GM23248 (cell line): ENCODE results near the gene GRM7. TPM values are rescaled to one million over a fixed set of nuclear protein-coding genes. Genes with fewer than 3 reads are reported as not detected.

Experiments
- DNase-seq: peaks from one replicate; pipeline ENCODE4 v3.0.0-alpha.2; 2015
- H2AFZ ChIP-seq: fragments of 200-600 bp; sonication (generic); 2 replicates; pipeline ENCODE4 v1.6.1; 2016; ENCODE audit warnings: antibody characterized with exemption
- H3F3A ChIP-seq: fragments of 200-600 bp; sonication (generic); 2 replicates; pipeline ENCODE4 v1.6.1; 2016; ENCODE audit warnings: mild to moderate bottlenecking, antibody characterized with exemption, mixed run types; ENCODE audit not compliant: insufficient read depth
- H3K27ac ChIP-seq: fragments of 200-600 bp; sonication (generic); 2 replicates; pipeline ENCODE4 v1.5.1; 2016; ENCODE audit warnings: mild to moderate bottlenecking
- H3K27me3 ChIP-seq: fragments of 200-600 bp; sonication (generic); replicated peaks from 2 replicates; pipeline ENCODE4 v1.6.1; 2016; ENCODE audit warnings: mild to moderate bottlenecking; ENCODE audit not compliant: insufficient read depth
- H3K36me3 ChIP-seq: fragments of 200-600 bp; sonication (generic); 2 replicates; pipeline ENCODE4 v1.6.1; 2016; ENCODE audit warnings: low read depth, mild to moderate bottlenecking
- H3K4me1 ChIP-seq: fragments of 200-600 bp; sonication (generic); 2 replicates; pipeline ENCODE4 v1.6.1; 2016; ENCODE audit warnings: mild to moderate bottlenecking; ENCODE audit not compliant: insufficient read depth
- H3K4me2 ChIP-seq: fragments of 200-600 bp; sonication (generic); one replicate; pipeline ENCODE4 v1.6.1; 2016; ENCODE audit warnings: mild to moderate bottlenecking; ENCODE audit not compliant: unreplicated experiment
- H3K4me3 ChIP-seq: fragments of 200-600 bp; sonication (generic); 2 replicates; pipeline ENCODE4 v1.5.1; 2016; ENCODE audit warnings: mild to moderate bottlenecking
- H3K79me2 ChIP-seq: fragments of 200-600 bp; sonication (generic); 2 replicates; pipeline ENCODE4 v1.6.1; 2016; ENCODE audit warnings: mild to moderate bottlenecking; ENCODE audit not compliant: insufficient read depth
- H3K9ac ChIP-seq: fragments of 200-600 bp; sonication (generic); 2 replicates; pipeline ENCODE4 v1.6.1; 2016; ENCODE audit warnings: mild to moderate bottlenecking
- H3K9me2 ChIP-seq: fragments of 200-600 bp; sonication (generic); 2 replicates; pipeline ENCODE4 v1.6.1; 2016; ENCODE audit warnings: mixed run types, mild to moderate bottlenecking, moderate library complexity; ENCODE audit not compliant: insufficient read depth
- H3K9me3 ChIP-seq: fragments of 200-600 bp; sonication (generic); one replicate; pipeline ENCODE4 v1.6.1; 2017; ENCODE audit warnings: low read depth
- H4K20me1 ChIP-seq: fragments of 200-600 bp; sonication (generic); 2 replicates; pipeline ENCODE4 v1.6.0; 2016; ENCODE audit not compliant: insufficient read depth
- EZH2 ChIP-seq: fragments of 200-600 bp; sonication (generic); IDR thresholded peaks from 2 replicates; pipeline ENCODE4 v1.6.1; 2018; ENCODE audit warnings: antibody characterized with exemption, mild to moderate bottlenecking; ENCODE audit not compliant: insufficient read depth, poor library complexity, severe bottlenecking
- EZH2phosphoT487 ChIP-seq: fragments of 200-600 bp; sonication (generic); IDR thresholded peaks from 2 replicates; pipeline ENCODE4 v1.6.1; 2018; ENCODE audit warnings: antibody characterized with exemption, moderate library complexity, mild to moderate bottlenecking, low read depth; ENCODE audit not compliant: insufficient read depth
- WGBS, 2 experiments: methylation state at CpG; one replicate each; pipeline ENCODE4 v1.1.6; 2015 to 2017; ENCODE audit warnings: low lambda C conversion rate in 2 of 2, low coverage in 1 of 2; ENCODE audit errors: missing lambda C conversion rate in 2 of 2; 5-methylcytosine and 5-hydroxymethylcytosine counted together
- in situ Hi-C: fragments of 300-500 bp; cut with MboI; formaldehyde crosslinking; loops from 2 replicates; pipeline ENCODE4 v1.15.0; 2020
- polyA plus RNA-seq: library from polyadenylated mRNA; unstranded; fragments of >200 nt; fragmentation: Nextera tagmentation; extraction: Ambion mirVana; gene quantifications from 2 replicates; pipeline ENCODE4 v1.2.1, GENCODE V29; 2016
- total RNA-seq: library from RNA; depleted of rRNA; stranded (reverse); fragments of >200 nt; shearing (Covaris generic); gene quantifications from 2 replicates; pipeline ENCODE4 v1.2.3, GENCODE V29; 2014

GRM7 gene
- total and polyA plus RNA-seq, 2 experiments from 2014 or later, result not detected

GRCh38 chr3:7709376-7710082, 848.6 kb downstream of the GRM7 start:
- H3K79me2 ChIP-seq, result no peaks in the 10 kb centered on the region
- H3K9me2 ChIP-seq, result no peaks in the 10 kb centered on the region
- no peak for DNase-seq
- H3K4me1 ChIP-seq, result no peaks in the 10 kb centered on the region
- WGBS, 2 experiments, result 53 to 59% methylated on average over 5 of the region's 5 CpGs
- H3F3A ChIP-seq, result no peaks in the 10 kb centered on the region
- in situ Hi-C loops, result no loop called here
- H3K4me3 ChIP-seq, result no peak overlapping the region
- no peak overlapping the region for H3K9ac ChIP-seq
- H3K27me3 ChIP-seq, result no peaks in the 10 kb centered on the region
- H2AFZ ChIP-seq, result no peak overlapping the region
- H4K20me1 ChIP-seq, result no peaks in the 10 kb centered on the region
- no peak for TF ChIP-seq EZH2
- no peak for TF ChIP-seq EZH2phosphoT487
- H3K36me3 ChIP-seq, result no peaks in the 10 kb centered on the region
- no peaks in the 10 kb centered on the region for H3K9me3 ChIP-seq
- no peak overlapping the region for H3K27ac ChIP-seq
- no peak overlapping the region for H3K4me2 ChIP-seq

- Histone ChIP-seq H3K79me2 (no peaks in the 10 kb centered on the region), H3K27me3 (no peaks in the 10 kb centered on the region), H3K36me3 (no peaks in the 10 kb centered on the region), H3F3A (no peaks in the 10 kb centered on the region), H3K9ac (no peak overlapping the region), H2AFZ (no peak overlapping the region), H3K9me2 (no peaks in the 10 kb centered on the region), H3K4me2 (no peak overlapping the region), H3K27ac (no peak overlapping the region), H4K20me1 (no peaks in the 10 kb centered on the region), H3K9me3 (no peaks in the 10 kb centered on the region), H3K4me3 (no peak overlapping the region), H3K4me1 (no peaks in the 10 kb centered on the region)
- TF ChIP-seq EZH2 (no peak), EZH2phosphoT487 (no peak)
- DNase-seq, result no peak
- in situ Hi-C loops, result no loop called here
- 62 to 72% methylated on average over 3 of the region's 3 CpGs for WGBS, 2 experiments
These were observed 849.4 kb downstream of the GRM7 start for GRCh38 chr3:7710284-7710683.

DNA sequence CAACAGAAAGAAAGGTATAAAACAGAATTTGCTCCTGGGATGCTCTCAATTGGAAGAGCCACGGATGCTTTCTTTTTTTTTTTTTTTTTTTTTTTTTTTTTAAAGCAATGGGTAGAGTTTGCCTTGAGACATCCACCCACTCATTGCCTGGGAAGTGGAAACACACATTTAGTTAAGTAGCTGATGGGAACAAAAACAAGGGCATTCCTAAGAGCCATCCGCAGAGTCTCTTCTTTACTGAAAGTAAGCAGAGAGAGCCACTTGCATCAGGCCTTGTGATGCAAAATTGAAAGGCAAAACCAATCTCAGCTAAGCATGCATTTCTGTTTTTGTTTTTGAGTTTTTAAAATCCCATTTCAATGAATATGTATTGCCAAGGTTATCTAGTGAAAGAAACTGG, 852.8 kb downstream of the GRM7 start:
- in situ Hi-C loops, result no loop called here
- H3K9me3 ChIP-seq, result no peaks in the 10 kb centered on the region
- DNase-seq, result no peak
- no peaks in the 10 kb centered on the region for H3K4me1 ChIP-seq
- no peak overlapping the region for H3K4me2 ChIP-seq
- no peaks in the 10 kb centered on the region for H3K36me3 ChIP-seq
- H3K27me3 ChIP-seq, result no peaks in the 10 kb centered on the region
- no peaks in the 10 kb centered on the region for H3K9me2 ChIP-seq
- no peak overlapping the region for H3K9ac ChIP-seq
- TF ChIP-seq EZH2 (no peak), EZH2phosphoT487 (no peak)
- H2AFZ ChIP-seq, result no peak overlapping the region
- H3K79me2 ChIP-seq, result no peaks in the 10 kb centered on the region
- H4K20me1 ChIP-seq, result no peaks in the 10 kb centered on the region
- no peak overlapping the region for H3K4me3 ChIP-seq
- H3K27ac ChIP-seq, result no peak overlapping the region
- H3F3A ChIP-seq, result no peaks in the 10 kb centered on the region
- 34 to 39% methylated on average over 2 of the region's 2 CpGs for WGBS, 2 experiments

- Histone ChIP-seq H3K27me3 (no peaks in the 10 kb centered on the region), H3K4me2 (no peak overlapping the region), H3K79me2 (no peaks in the 10 kb centered on the region), H3K36me3 (no peaks in the 10 kb centered on the region), H3F3A (no peaks in the 10 kb centered on the region), H3K4me3 (no peak overlapping the region), H3K9me3 (no peaks in the 10 kb centered on the region), H3K4me1 (no peaks in the 10 kb centered on the region), H2AFZ (no peak overlapping the region), H3K9ac (no peak overlapping the region), H3K27ac (no peak overlapping the region), H4K20me1 (no peaks in the 10 kb centered on the region), H3K9me2 (no peaks in the 10 kb centered on the region)
- WGBS, 2 experiments, result 0 to 5% methylated on average over 1 of the region's 1 CpG
- no peak for DNase-seq
- in situ Hi-C loops, result no loop called here
- TF ChIP-seq EZH2, result no peak
- TF ChIP-seq EZH2phosphoT487, result no peak
These were observed 859.9 kb downstream of the GRM7 start for GRCh38 chr3:7720649-7721297.
